Lower lobe of right lung (tissue), 2 donors: ENCODE data around the gene NEAT1. TPM values are rescaled to one million over a fixed set of nuclear protein-coding genes. Genes with fewer than 3 reads are reported as not detected.
"Not testable (repeated sequence)": the region's sequence is repeated elsewhere in the genome, so short reads cannot be mapped to it uniquely, and the experiment has no call there.

ENCODE experiments used
- ATAC-seq, 2 donors: fragments of 200-7000 bp; cut with Tn5 transposase; one replicate each; pipeline ENCODE4 v1.9.1; 2020 to 2022; ENCODE audit warnings: mild to moderate bottlenecking in 2 of 2, moderate library complexity in 2 of 2
- DNase-seq: peaks from one replicate; pipeline ENCODE4 v3.0.0-alpha.2; 2020
- H3K27ac ChIP-seq: fragments of 200-600 bp; one replicate; pipeline ENCODE4 v1.8.0; 2022
- H3K27me3 ChIP-seq: fragments of 200-600 bp; one replicate; pipeline ENCODE4 v1.8.0; 2022; ENCODE audit warnings: low read depth
- H3K36me3 ChIP-seq: fragments of 200-600 bp; one replicate; pipeline ENCODE4 v1.8.0; 2022; ENCODE audit warnings: mild to moderate bottlenecking
- H3K4me1 ChIP-seq: fragments of 200-600 bp; one replicate; pipeline ENCODE4 v1.8.0; 2022
- H3K4me3 ChIP-seq: fragments of 200-600 bp; one replicate; pipeline ENCODE4 v1.8.0; 2022; ENCODE audit warnings: mild to moderate bottlenecking
- H3K9me3 ChIP-seq: fragments of 200-600 bp; one replicate; pipeline ENCODE4 v1.8.0; 2022
- intact Hi-C: fragments of 100-400 bp; cut with DNase I; formaldehyde crosslinking; loops from one replicate; pipeline ENCODE4 v1.11.0; 2022
- total RNA-seq: library from RNA; stranded (reverse); fragmentation: NEBNext Ultra II Directional; extraction: Animal tissue kit (Norgen Biotek cat#: 25700); gene quantifications from one replicate; pipeline ENCODE4 v1.2.1, GENCODE V29; 2021
- TF ChIP-seq, protein P1 (sequence below): fragments of 200-600 bp; IDR thresholded peaks from one replicate; pipeline ENCODE4 v1.8.0; 2022; ENCODE audit warnings: antibody characterized with exemption, mild to moderate bottlenecking
- donor health status: DM: no; HTN: yes; CAD: no; lungs with severe emphysema.

The NEAT1 gene
- total RNA-seq, 1 donor from 2014 or later: 980 TPM

DNA sequence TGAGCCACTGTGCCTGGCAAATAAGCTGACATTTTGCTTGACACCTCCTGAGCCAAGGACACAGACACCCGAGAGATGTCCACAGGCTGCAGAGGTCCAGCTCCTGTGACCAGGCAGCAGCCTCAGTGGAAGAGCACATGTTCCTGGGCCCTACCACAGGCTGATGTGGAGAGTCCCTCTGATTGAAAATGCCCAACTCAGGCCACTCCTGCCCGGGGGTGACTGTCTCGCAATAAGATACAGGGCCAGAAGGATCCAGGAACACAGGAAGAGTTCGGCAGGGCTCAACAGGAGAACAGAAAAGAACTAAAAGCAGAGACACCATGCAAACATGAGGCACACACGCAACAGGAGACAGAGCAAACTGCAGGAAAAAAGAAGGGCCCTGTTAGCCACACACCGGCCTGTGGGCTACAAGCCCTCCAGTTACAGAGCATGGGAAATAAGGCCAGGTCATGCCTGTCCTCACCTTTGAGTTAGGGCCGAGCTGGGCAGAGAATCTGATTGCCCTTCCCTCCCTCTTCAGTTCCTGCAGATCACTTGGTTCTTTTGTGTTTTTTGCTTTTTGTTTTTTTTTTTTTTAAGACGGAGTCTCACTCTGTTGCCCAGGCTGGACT is 47.9 kb downstream of the NEAT1 start:
- peak overlapping the region; percentile 94 for H3K27ac ChIP-seq
- H3K27me3 ChIP-seq: no peaks in the 10 kb centered on the region
- intact Hi-C loops: no loop called here
- H3K4me1 ChIP-seq: peaks cover 38% of the 10 kb centered on the region
- no peak for ATAC-seq
- H3K9me3 ChIP-seq: no peaks in the 10 kb centered on the region
- TF ChIP-seq, protein P1, sequence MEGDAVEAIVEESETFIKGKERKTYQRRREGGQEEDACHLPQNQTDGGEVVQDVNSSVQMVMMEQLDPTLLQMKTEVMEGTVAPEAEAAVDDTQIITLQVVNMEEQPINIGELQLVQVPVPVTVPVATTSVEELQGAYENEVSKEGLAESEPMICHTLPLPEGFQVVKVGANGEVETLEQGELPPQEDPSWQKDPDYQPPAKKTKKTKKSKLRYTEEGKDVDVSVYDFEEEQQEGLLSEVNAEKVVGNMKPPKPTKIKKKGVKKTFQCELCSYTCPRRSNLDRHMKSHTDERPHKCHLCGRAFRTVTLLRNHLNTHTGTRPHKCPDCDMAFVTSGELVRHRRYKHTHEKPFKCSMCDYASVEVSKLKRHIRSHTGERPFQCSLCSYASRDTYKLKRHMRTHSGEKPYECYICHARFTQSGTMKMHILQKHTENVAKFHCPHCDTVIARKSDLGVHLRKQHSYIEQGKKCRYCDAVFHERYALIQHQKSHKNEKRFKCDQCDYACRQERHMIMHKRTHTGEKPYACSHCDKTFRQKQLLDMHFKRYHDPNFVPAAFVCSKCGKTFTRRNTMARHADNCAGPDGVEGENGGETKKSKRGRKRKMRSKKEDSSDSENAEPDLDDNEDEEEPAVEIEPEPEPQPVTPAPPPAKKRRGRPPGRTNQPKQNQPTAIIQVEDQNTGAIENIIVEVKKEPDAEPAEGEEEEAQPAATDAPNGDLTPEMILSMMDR: no peak
- no peak overlapping the region for H3K4me3 ChIP-seq
- no peak for DNase-seq
- H3K36me3 ChIP-seq: no peaks in the 10 kb centered on the region

DNA sequence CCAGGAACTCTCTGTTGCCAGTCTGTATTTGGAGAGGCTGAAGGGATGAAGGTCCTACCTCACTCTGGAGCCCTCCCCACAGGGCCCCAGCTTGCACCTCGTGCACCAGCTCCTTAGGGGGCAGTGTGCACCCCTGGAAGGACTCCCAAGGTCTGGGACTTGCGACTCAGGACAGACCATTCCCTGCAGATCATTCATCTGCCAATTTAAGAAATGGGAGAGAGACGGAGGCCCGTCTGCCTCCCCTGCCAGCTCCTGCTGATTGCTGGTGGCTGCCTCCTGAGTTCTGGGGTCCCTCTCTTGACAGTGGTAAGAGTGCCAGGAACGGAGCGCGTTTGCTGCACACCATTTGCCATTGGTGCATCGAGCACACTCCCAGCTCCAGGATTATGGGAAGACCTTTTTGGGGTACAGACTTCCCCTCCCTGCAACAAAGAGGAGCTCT is 48.9 kb downstream of the NEAT1 start:
- ATAC-seq (peak; percentile 85 to 91), DNase-seq (peak; percentile 85)
- peaks cover 44% of the 10 kb centered on the region for H3K4me1 ChIP-seq
- H3K27me3 ChIP-seq: no peaks in the 10 kb centered on the region
- TF ChIP-seq, protein P1: peak; percentile 82
- peak overlapping the region; percentile 28 for H3K4me3 ChIP-seq
- intact Hi-C loops: no loop called here
- H3K27ac ChIP-seq: peak overlapping the region; percentile 94
- H3K36me3 ChIP-seq: no peaks in the 10 kb centered on the region
- no peaks in the 10 kb centered on the region for H3K9me3 ChIP-seq

DNA sequence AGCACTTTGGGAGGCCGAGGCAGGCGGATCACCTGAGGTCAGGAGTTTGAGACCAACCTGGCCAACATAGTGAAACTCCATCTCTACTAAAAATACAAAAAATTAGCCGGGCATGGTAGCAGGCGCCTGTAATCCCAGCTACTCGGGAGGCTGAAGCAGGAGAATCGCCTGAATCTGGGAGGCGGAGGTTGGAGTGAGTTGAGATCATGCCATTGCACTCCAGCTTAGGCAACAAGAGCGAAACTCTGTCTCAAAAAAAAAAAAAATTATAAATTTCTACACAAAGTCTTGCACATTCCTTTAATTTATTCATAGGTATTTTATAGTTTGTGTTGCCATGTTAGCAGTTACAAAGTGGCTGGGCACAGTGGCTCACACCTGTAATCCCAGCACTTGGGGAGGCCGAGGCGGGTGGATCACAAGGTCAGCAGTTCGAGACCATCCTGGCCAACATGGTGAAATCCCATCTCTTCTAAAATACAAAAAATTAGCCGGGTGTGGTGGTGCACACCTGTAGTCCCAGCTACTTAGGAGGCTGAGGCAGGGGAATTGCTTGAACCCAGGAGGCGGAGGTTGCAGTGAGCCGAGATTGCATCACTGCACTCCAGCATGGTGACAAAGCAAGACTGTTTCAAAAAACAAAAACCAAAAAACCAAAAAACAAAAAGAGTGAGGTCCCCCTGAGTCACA is 50.1 kb downstream of the NEAT1 start:
- Histone ChIP-seq H3K4me1 (peaks cover 47% of the 10 kb centered on the region), H3K27ac (peak overlapping the region; percentile 94)
- intact Hi-C loops, H3K9me3 ChIP-seq, H3K36me3 ChIP-seq, ATAC-seq, H3K27me3 ChIP-seq, DNase-seq, H3K4me3 ChIP-seq: not testable (repeated sequence)

DNA sequence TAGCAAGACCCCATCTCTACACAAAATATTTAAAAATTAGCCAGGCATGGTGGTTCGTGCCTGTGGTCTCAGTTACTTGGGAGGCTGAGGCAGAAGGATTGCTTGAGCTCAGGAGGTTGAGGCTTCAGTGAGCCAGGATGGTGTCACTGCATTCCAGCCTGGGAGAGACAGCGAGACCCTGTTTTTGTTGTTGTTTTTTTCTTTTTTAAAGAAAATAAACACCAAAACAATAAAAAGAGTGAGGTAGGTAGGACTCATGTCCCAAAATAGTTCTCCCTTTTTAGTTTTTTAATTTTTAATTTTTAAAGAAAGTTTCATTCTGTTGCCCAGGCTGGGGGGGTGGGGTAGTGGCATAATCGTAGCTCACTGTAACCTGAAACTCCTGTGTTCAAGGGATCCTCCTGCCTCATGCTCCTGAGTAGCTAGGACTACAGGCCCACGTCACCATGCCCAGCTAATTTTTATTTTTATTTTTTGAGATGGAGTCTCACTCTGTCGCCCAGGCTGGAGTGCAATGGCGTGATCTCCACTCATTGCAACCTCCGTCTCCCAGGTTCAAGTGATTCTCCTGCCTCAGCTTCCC is 50.8 kb downstream of the NEAT1 start:
- ATAC-seq (no peak), DNase-seq (no peak)
- Histone ChIP-seq H3K36me3 (no peaks in the 10 kb centered on the region), H3K4me3 (no peak overlapping the region), H3K27me3 (no peaks in the 10 kb centered on the region), H3K4me1 (peaks cover 54% of the 10 kb centered on the region), H3K27ac (peak overlapping the region; percentile 94), H3K9me3 (no peaks in the 10 kb centered on the region)
- intact Hi-C loops: no loop called here
- TF ChIP-seq, protein P1: no peak

DNA sequence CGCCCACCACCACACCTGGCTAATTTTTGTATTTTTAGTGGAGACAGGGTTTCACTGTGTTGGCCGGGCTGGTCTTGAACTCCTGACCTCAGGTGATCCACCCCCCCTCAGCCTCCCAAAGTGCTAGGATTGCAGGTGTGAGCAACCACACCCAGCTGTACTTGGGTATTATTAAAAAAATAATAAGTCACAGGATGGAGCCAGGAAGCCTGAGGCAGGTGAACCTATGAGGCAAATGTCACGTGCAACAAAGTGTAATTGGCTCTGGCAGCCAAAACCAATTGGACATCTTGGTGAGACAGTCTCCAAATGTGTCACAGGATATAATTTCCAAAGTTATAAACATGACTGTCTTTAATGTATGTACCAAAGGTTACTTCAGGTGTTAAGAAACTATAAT is 52.3 kb downstream of the NEAT1 start:
- intact Hi-C loops: no loop called here
- H3K9me3 ChIP-seq: no peaks in the 10 kb centered on the region
- H3K4me1 ChIP-seq: peaks cover 58% of the 10 kb centered on the region
- H3K36me3 ChIP-seq: no peaks in the 10 kb centered on the region
- H3K27ac ChIP-seq: no peak overlapping the region
- H3K27me3 ChIP-seq: no peaks in the 10 kb centered on the region
- DNase-seq (no peak), ATAC-seq (no peak)
- no peak overlapping the region for H3K4me3 ChIP-seq
- TF ChIP-seq, protein P1: no peak

DNA sequence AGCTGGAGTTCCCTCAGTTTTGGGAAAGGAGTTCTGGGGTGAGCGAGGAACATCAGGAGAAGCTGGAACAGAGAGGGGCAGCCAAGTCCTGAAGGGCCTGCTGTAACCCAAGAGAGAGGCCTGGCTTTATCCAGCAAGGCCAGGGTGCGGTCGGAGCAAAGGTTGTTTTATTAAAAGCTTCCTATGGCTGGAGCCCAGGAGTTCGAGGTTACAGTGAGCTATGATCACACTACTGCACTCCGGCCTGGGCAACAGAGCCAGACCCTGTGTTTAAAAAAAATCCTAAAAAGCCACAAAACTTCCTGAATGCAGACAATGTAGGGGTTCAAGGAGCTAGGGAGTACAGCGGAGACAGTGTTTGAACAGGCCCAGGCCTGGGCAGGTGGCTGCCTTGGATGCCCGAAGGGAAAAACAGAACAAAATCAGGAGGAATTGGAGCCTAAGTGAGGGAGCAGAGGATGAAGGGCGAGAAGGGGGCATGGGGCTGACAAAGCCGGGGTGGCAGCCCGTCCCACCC is 54.1 kb downstream of the NEAT1 start:
- DNase-seq (no peak), ATAC-seq (no peak)
- Histone ChIP-seq H3K36me3 (no peaks in the 10 kb centered on the region), H3K27ac (peak overlapping the region; percentile 100), H3K9me3 (no peaks in the 10 kb centered on the region), H3K27me3 (no peaks in the 10 kb centered on the region), H3K4me3 (peak overlapping the region; percentile 89), H3K4me1 (peaks cover 58% of the 10 kb centered on the region)
- intact Hi-C loops: no loop called here
- TF ChIP-seq, protein P1: no peak
